Measurements from ENCODE around the gene C1QTNF1. TPM values are rescaled to one million over a fixed set of nuclear protein-coding genes. Genes with fewer than 3 reads are reported as not detected.

Gene C1QTNF1
- total and polyA plus RNA-seq, 2 experiments from 2014 or later: 9.5 to 13.3 TPM

GRCh38 chr17:79081571-79082276 is 57.8 kb downstream of the C1QTNF1 start:
- no peak overlapping the region for H3K4me3 ChIP-seq
- no peaks in the 10 kb centered on the region for H3K36me3 ChIP-seq (replicated peaks; ENCODE audit: insufficient read depth, low read depth)
- no peaks in the 10 kb centered on the region for H3K27me3 ChIP-seq
- no peaks in the 10 kb centered on the region for H3K79me2 ChIP-seq
- H3K27ac ChIP-seq: no peak overlapping the region
- no peaks in the 10 kb centered on the region for H3K9me3 ChIP-seq (ENCODE audit: low read depth)
- TF ChIP-seq EZH2 (IDR thresholded peaks at IDR 0.05; ENCODE audit: borderline replicate concordance): no peak
- TF ChIP-seq EZH2phosphoT487 (IDR thresholded peaks at IDR 0.05; ENCODE audit: low read depth, severe bottlenecking, unreplicated experiment): no peak
- TF ChIP-seq CTCF (IDR thresholded peaks at IDR 0.05; ENCODE audit: poor library complexity): no peak
- 95% methylated on average over 15 of the region's 20 CpGs for WGBS (ENCODE audit: low lambda C conversion rate, missing lambda C conversion rate)
- H3K9me2 ChIP-seq (replicated peaks; ENCODE audit: insufficient read depth): no peaks in the 10 kb centered on the region
- no peaks in the 10 kb centered on the region for H4K20me1 ChIP-seq (ENCODE audit: insufficient read depth, poor library complexity, severe bottlenecking)
- no peak overlapping the region for H2AFZ ChIP-seq
- H3K4me2 ChIP-seq: no peak overlapping the region
- no peaks in the 10 kb centered on the region for H3K4me1 ChIP-seq (ENCODE audit: insufficient read depth)
- no peak for DNase-seq (ENCODE audit: low spot score)

GRCh38 chr17:79082311-79083190 is 58.6 kb downstream of the C1QTNF1 start:
- no peak overlapping the region for H3K27ac ChIP-seq
- WGBS (ENCODE audit: low lambda C conversion rate, missing lambda C conversion rate): 73% methylated on average over 41 of the region's 41 CpGs
- peak; percentile 73 for DNase-seq (ENCODE audit: low spot score)
- no peaks in the 10 kb centered on the region for H3K4me1 ChIP-seq (ENCODE audit: insufficient read depth)
- no peaks in the 10 kb centered on the region for H4K20me1 ChIP-seq (ENCODE audit: insufficient read depth, poor library complexity, severe bottlenecking)
- H2AFZ ChIP-seq: no peak overlapping the region
- H3K79me2 ChIP-seq: no peaks in the 10 kb centered on the region
- no peaks in the 10 kb centered on the region for H3K9me2 ChIP-seq (replicated peaks; ENCODE audit: insufficient read depth)
- no peaks in the 10 kb centered on the region for H3K36me3 ChIP-seq (replicated peaks; ENCODE audit: insufficient read depth, low read depth)
- H3K4me2 ChIP-seq: no peak overlapping the region
- no peak overlapping the region for H3K4me3 ChIP-seq
- TF ChIP-seq EZH2 (IDR thresholded peaks at IDR 0.05; ENCODE audit: borderline replicate concordance) (no peak), CTCF (IDR thresholded peaks at IDR 0.05; ENCODE audit: poor library complexity) (peak; percentile 65)
- no peaks in the 10 kb centered on the region for H3K9me3 ChIP-seq (ENCODE audit: low read depth)
- H3K27me3 ChIP-seq: no peaks in the 10 kb centered on the region

- Histone ChIP-seq H3K4me3 (no peak overlapping the region), H3K27ac (no peak overlapping the region), H3K9me2 (replicated peaks; ENCODE audit: insufficient read depth) (no peaks in the 10 kb centered on the region), H3K27me3 (no peaks in the 10 kb centered on the region), H3K4me1 (ENCODE audit: insufficient read depth) (no peaks in the 10 kb centered on the region), H3K9me3 (ENCODE audit: low read depth) (no peaks in the 10 kb centered on the region), H3K79me2 (no peaks in the 10 kb centered on the region), H3K4me2 (no peak overlapping the region), H2AFZ (no peak overlapping the region), H4K20me1 (ENCODE audit: insufficient read depth, poor library complexity, severe bottlenecking) (peaks cover 2% of the 10 kb centered on the region), H3K36me3 (replicated peaks; ENCODE audit: insufficient read depth, low read depth) (no peaks in the 10 kb centered on the region)
- TF ChIP-seq EZH2phosphoT487 (IDR thresholded peaks at IDR 0.05; ENCODE audit: low read depth, severe bottlenecking, unreplicated experiment): no peak
- TF ChIP-seq CTCF (IDR thresholded peaks at IDR 0.05; ENCODE audit: poor library complexity): no peak
- no peak for TF ChIP-seq EZH2 (IDR thresholded peaks at IDR 0.05; ENCODE audit: borderline replicate concordance)
- no peak for DNase-seq (ENCODE audit: low spot score)
- WGBS (ENCODE audit: low lambda C conversion rate, missing lambda C conversion rate): 90% methylated on average over 28 of the region's 28 CpGs
Measured at GRCh38 chr17:79083191-79083971, 59.4 kb downstream of the C1QTNF1 start.

Measured in hepatocyte (in vitro differentiated cells).